ENCODE data around the gene REG4. TPM values are rescaled to one million over a fixed set of nuclear protein-coding genes. Genes with fewer than 3 reads are reported as not detected.

The REG4 gene
- polyA plus RNA-seq, 1 donor from 2014 or later: not detected

DNA sequence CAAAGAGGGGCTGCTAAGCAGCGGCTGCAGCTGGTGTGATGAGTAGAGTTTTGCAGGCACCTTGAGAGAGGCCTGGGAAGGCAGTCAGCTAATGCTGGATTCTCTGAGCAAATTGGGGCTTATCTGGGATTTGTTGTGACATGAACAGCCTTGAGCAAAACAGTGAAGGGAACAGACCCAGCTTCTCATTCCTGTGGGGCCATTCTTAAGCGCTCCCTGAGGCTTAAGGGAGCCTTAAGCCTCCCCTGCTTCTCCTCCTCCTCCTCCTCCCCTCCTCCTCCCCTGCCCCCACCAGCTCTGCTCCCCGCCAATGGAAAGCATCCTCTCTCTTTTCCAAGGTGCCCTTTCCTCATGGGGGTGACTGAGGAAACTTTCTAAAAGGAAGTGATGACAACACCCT, 63.8 kb downstream of the REG4 start:
- H2AFZ ChIP-seq (ENCODE audit: low read depth, low read length): no peak overlapping the region
- H3K79me2 ChIP-seq (replicated peaks; ENCODE audit: insufficient read depth, low read length): no peaks in the 10 kb centered on the region
- no peaks in the 10 kb centered on the region for H3K36me3 ChIP-seq (ENCODE audit: insufficient read depth, low read length)
- no peaks in the 10 kb centered on the region for H3K9me2 ChIP-seq (ENCODE audit: insufficient read depth, low read length)
- no peaks in the 10 kb centered on the region for H4K20me1 ChIP-seq (ENCODE audit: insufficient read depth)
- TF ChIP-seq TAF1 (IDR thresholded peaks at IDR 0.05; ENCODE audit: low read depth) (no peak), SMC3 (conservative IDR thresholded peaks at IDR 0.05; ENCODE audit: poor library complexity) (no peak), EZH2 (IDR thresholded peaks at IDR 0.05; ENCODE audit: borderline replicate concordance, insufficient read depth, low read length, poor library complexity, severe bottlenecking) (no peak), EP300 (conservative IDR thresholded peaks at IDR 0.05; ENCODE audit: poor library complexity, severe bottlenecking) (no peak)
- TF ChIP-seq, protein P1, sequence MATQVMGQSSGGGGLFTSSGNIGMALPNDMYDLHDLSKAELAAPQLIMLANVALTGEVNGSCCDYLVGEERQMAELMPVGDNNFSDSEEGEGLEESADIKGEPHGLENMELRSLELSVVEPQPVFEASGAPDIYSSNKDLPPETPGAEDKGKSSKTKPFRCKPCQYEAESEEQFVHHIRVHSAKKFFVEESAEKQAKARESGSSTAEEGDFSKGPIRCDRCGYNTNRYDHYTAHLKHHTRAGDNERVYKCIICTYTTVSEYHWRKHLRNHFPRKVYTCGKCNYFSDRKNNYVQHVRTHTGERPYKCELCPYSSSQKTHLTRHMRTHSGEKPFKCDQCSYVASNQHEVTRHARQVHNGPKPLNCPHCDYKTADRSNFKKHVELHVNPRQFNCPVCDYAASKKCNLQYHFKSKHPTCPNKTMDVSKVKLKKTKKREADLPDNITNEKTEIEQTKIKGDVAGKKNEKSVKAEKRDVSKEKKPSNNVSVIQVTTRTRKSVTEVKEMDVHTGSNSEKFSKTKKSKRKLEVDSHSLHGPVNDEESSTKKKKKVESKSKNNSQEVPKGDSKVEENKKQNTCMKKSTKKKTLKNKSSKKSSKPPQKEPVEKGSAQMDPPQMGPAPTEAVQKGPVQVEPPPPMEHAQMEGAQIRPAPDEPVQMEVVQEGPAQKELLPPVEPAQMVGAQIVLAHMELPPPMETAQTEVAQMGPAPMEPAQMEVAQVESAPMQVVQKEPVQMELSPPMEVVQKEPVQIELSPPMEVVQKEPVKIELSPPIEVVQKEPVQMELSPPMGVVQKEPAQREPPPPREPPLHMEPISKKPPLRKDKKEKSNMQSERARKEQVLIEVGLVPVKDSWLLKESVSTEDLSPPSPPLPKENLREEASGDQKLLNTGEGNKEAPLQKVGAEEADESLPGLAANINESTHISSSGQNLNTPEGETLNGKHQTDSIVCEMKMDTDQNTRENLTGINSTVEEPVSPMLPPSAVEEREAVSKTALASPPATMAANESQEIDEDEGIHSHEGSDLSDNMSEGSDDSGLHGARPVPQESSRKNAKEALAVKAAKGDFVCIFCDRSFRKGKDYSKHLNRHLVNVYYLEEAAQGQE (IDR thresholded peaks at IDR 0.05; ENCODE audit: borderline replicate concordance): no peak
- H3K27ac ChIP-seq (ENCODE audit: low read length): no peak overlapping the region
- H3K27me3 ChIP-seq (ENCODE audit: insufficient read depth, low read depth, low read length): no peaks in the 10 kb centered on the region
- peaks cover under 1% of the 10 kb centered on the region for H3K9me3 ChIP-seq (ENCODE audit: low read length)
- no peak overlapping the region for H3K4me3 ChIP-seq (ENCODE audit: low read length)
- H3K9ac ChIP-seq (ENCODE audit: low read length): no peak overlapping the region
- H3K4me2 ChIP-seq (ENCODE audit: low read length): no peak overlapping the region
- no peaks in the 10 kb centered on the region for H3F3A ChIP-seq (ENCODE audit: insufficient read depth, low read length, poor library complexity, severe bottlenecking)

DNA sequence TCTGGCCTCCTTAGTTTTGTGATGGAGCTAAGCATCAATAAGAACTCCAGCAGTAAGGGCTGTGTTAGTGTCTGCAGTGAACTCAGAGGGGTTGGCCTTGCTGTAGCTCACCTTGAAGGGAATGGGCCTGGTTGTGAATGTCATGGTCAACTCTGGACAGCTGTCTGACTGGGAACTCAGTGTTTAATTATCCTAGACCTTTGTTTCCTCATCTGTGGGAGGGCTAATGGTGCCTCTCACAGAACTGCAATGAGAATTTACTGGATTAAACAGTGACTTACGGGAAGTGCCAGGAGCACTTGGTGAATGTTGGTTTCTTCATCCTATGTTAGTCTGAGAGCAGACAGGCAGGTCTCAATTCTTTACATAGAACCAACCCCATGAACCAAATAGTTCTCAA, 66.2 kb downstream of the REG4 start:
- H3K4me2 ChIP-seq (ENCODE audit: low read length): no peak overlapping the region
- no peaks in the 10 kb centered on the region for H3K79me2 ChIP-seq (replicated peaks; ENCODE audit: insufficient read depth, low read length)
- TF ChIP-seq, protein P1 (IDR thresholded peaks at IDR 0.05; ENCODE audit: borderline replicate concordance): no peak
- no peak for TF ChIP-seq SMC3 (conservative IDR thresholded peaks at IDR 0.05; ENCODE audit: poor library complexity)
- TF ChIP-seq, protein P2, sequence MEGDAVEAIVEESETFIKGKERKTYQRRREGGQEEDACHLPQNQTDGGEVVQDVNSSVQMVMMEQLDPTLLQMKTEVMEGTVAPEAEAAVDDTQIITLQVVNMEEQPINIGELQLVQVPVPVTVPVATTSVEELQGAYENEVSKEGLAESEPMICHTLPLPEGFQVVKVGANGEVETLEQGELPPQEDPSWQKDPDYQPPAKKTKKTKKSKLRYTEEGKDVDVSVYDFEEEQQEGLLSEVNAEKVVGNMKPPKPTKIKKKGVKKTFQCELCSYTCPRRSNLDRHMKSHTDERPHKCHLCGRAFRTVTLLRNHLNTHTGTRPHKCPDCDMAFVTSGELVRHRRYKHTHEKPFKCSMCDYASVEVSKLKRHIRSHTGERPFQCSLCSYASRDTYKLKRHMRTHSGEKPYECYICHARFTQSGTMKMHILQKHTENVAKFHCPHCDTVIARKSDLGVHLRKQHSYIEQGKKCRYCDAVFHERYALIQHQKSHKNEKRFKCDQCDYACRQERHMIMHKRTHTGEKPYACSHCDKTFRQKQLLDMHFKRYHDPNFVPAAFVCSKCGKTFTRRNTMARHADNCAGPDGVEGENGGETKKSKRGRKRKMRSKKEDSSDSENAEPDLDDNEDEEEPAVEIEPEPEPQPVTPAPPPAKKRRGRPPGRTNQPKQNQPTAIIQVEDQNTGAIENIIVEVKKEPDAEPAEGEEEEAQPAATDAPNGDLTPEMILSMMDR (IDR thresholded peaks at IDR 0.05; ENCODE audit: poor library complexity, severe bottlenecking): no peak
- TF ChIP-seq EP300 (conservative IDR thresholded peaks at IDR 0.05; ENCODE audit: poor library complexity, severe bottlenecking): no peak
- TF ChIP-seq MXI1 (conservative IDR thresholded peaks at IDR 0.05; ENCODE audit: poor library complexity, severe bottlenecking): no peak
- no peak for TF ChIP-seq RAD21 (conservative IDR thresholded peaks at IDR 0.05)
- TF ChIP-seq EZH2 (IDR thresholded peaks at IDR 0.05; ENCODE audit: borderline replicate concordance, insufficient read depth, low read length, poor library complexity, severe bottlenecking): no peak
- TF ChIP-seq POLR2AphosphoS5 (IDR thresholded peaks at IDR 0.05): no peak
- no peak for TF ChIP-seq TAF1 (IDR thresholded peaks at IDR 0.05; ENCODE audit: low read depth)
- no peaks in the 10 kb centered on the region for H3K9me3 ChIP-seq (ENCODE audit: low read length)
- H3K4me3 ChIP-seq (ENCODE audit: low read length): no peak overlapping the region
- no peaks in the 10 kb centered on the region for H3F3A ChIP-seq (ENCODE audit: insufficient read depth, low read length, poor library complexity, severe bottlenecking)
- no peak overlapping the region for H3K27ac ChIP-seq (ENCODE audit: low read length)
- H3K27me3 ChIP-seq (ENCODE audit: insufficient read depth, low read depth, low read length): no peaks in the 10 kb centered on the region
- H3K9ac ChIP-seq (ENCODE audit: low read length): no peak overlapping the region
- no peak overlapping the region for H2AFZ ChIP-seq (ENCODE audit: low read depth, low read length)
- H3K36me3 ChIP-seq (ENCODE audit: insufficient read depth, low read length): no peaks in the 10 kb centered on the region
- H3K9me2 ChIP-seq (ENCODE audit: insufficient read depth, low read length): no peaks in the 10 kb centered on the region
- no peaks in the 10 kb centered on the region for H4K20me1 ChIP-seq (ENCODE audit: insufficient read depth)
